Keratinocyte (primary cell): ENCODE results near the gene GPR39.

ENCODE experiments used
- CTCF ChIP-seq, 3 experiments: IDR thresholded peaks in 1 of 3; conservative IDR thresholded peaks in 1 of 3; optimal IDR thresholded peaks in 1 of 3; 2 replicates in 2 of 3; 3 replicates in 1 of 3; pipeline versions ENCODE3 to v1.5.1; 2011; ENCODE audit warnings: low read length in 3 of 3, mild to moderate bottlenecking in 3 of 3, moderate library complexity in 2 of 3, control low read depth in 1 of 3, inconsistent platforms in 1 of 3; ENCODE audit not compliant: insufficient read depth in 2 of 3; ENCODE audit errors: extremely low read depth in 1 of 3
- EZH2 ChIP-seq: IDR thresholded peaks from one replicate; pipeline ENCODE4 v1.6.1; 2012; ENCODE audit warnings: inconsistent platforms, mild to moderate bottlenecking, low read length, moderate library complexity

- TF ChIP-seq CTCF (optimal IDR thresholded peaks at IDR 0.05 in 1 of 3, IDR thresholded peaks at IDR 0.05 in 1 of 3, conservative IDR thresholded peaks at IDR 0.05 in 1 of 3; ENCODE audit: extremely low read depth in 1 of 3, insufficient read depth in 2 of 3, low read length in 3 of 3) (no peak), EZH2 (no peak)
Observed at GRCh38 chr2:132373391-132374135, 43.0 kb upstream of the GPR39 start.
